Measurements from ENCODE around the gene SREK1IP1.
"Not testable (repeated sequence)": the region's sequence is repeated elsewhere in the genome, so short reads cannot be mapped to it uniquely, and the experiment has no call there.

Gene SREK1IP1

DNA sequence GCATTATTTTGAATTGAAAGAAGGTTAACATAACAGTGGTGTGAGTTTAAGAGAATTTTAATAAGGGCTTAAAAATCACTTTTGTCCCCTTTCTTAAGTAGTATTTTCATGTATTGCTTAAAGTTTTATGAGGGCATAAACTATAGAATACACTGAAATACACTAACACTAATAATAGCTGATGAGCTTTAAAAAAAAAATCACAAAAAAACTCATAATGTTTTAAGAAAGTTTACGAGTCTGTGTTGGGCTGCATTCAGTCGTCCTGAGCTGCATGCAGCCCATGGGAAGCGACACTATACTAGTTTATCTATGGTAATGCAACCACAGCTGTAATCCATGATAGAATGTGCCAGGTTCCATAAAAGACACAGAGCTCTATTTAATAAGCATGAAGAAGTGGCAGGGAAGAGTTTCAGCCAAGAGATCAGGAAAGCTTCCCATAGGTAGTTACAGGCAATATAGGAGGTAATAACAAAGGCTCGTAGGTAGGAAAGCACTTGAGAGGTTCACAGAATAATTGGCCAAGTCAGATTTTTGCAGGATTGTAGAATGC is 4.5 kb downstream of the SREK1IP1 start:
- no peak for DNase-seq

DNA sequence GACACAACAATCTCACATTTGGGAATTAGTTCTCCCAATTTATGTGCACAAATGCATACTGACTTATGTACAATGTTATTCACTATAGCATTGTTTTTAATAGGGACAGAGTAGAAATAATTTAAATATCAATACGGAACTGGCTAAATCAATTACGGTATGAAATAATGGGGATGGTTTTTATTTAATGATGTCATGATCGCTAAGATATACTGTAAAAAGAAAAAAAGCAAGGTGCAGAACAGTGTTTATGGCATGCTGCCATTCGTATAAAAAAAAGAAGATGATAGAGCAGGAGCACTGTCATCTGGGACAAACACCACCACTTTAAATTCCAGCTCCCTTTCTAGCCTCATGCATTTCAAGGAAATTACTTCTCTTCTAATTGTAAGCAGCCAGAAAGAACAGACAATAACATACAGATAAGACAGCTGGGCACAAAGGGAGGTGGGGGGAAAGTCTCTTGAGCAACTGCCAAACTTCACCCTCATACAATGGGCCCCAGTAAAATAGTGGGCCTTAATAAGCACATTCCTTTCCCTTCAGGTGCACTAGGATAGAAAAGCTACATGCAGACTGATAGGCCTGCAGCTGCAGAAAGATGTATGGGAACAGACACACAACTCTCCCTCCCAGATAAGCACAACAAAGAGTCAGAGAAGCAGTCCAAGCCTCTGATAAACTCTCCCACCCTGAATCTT is 8.4 kb downstream of the SREK1IP1 start:
- no peak for DNase-seq

DNA sequence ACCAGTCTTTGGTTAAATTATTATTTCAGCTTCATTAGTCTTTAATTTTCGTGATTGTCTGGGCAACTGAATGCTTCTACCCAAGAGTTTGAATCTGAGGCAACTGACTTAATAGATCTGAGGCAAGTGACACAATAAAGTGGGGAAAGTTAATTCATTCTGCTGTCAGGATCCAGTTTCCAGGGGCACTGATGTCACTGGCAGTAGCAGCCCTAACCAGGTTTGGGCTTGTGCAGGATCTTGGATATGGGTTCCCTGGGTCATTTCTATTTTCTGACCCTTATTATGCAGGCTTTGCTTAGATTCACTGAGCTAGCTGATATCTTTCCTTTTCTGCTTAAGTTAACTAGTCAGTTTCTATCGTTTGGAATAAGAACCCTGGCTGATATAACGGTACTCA is 9.6 kb downstream of the SREK1IP1 start:
- no peak for DNase-seq

GRCh38 chr5:64754066-64754465 is 14.4 kb downstream of the SREK1IP1 start:
- DNase-seq: no peak

DNA sequence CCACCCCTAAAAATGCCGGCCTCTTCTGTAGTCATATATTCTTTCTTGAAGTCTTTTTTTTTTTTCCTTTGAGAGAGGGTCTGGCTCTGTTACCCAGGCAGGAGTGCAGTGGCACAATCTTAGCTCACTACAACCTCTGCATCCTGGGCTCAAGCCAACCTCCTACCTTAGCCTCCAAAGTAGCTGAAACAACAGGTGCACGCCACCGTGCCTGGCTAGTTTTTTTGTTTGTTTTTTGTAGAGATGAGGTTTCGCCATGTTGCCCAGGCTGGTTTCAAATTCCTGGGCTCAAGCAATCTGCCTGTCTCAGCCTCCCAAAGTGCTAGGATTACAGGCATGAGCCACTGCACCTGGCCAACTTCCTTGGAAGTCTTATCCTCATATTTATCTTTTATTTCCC is 19.1 kb downstream of the SREK1IP1 start:
- no peak for DNase-seq

DNA sequence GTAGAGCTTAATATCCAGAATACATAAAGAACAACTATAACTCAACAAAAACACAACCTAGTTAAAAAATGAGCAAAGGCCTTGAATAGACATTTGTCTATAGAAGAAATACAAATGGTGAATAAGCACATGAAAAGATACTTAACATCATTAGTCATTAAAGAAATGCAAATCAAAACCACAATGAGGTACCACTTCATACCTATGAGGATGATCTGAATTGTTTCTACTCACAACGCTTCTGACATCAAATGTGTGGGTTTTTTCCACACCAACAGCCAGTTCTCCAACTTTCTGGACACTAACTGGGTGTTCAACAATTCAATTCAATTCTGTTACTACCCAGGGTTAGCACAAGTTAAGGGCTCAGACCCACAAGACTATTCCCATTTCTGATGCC is 22.0 kb downstream of the SREK1IP1 start:
- no peak for DNase-seq

GRCh38 chr5:64744914-64745313 is 23.6 kb downstream of the SREK1IP1 start:
- no peak for DNase-seq

GRCh38 chr5:64742821-64743220 is 25.7 kb downstream of the SREK1IP1 start:
- DNase-seq: no peak

DNA sequence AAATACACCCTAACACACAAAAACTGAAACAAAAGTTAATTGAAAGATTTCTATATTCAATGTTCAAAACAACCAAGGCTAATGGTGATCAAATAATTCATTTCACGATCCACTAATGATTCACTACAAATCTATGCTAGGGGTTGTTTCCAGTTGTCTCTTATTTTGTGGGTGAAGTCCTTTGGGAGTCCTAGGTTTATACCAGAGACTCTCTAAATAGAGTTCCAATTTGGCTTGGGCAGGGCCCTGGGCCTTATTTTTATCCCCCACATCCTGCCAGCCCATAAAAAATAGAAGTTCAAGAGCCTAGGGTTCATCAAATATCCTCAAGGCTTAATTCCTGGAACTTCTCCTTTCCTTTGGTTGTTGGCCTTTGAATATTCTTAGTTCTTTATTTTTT is 26.1 kb downstream of the SREK1IP1 start:
- DNase-seq: no peak

DNA sequence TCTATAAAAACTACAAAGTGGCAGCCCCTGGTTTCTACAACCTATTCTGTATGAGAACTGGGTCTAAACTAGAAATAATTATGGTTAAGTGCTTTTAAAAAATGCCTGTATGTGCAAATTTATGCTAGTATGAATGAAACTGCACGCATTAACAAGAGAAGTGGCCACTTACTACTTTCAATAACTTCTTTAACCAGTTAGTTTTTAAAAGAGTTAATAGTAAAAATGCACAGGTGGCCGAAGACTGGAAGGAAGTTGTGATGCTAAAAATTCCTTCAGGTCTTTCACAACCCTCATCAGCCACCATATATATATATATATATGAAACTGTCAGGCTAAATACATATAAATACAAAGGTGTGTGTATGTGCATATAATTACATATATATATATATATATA is 41.3 kb downstream of the SREK1IP1 start:
- no peak for DNase-seq

- DNase-seq: no peak
These were observed 45.9 kb downstream of the SREK1IP1 start for GRCh38 chr5:64722588-64722987.

DNA sequence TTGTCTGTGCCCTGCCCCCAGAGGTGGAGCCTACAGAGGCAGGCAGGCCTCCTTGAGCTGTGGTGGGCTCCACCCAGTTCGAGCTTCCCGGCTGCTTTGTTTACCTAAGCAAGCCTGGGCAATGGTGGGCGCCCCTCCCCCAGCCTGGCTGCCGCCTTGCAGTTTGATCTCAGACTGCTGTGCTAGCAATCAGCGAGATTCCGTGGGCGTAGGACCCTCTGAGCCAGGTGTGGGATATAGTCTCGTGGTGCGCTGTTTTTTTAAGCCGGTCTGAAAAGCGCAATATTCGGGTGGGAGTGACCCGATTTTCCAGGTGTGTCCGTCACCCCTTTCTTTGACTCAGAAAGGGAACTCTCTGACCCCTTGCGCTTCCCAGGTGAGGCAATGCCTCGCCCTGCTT is 54.0 kb downstream of the SREK1IP1 start:
- not testable (repeated sequence) for DNase-seq

DNA sequence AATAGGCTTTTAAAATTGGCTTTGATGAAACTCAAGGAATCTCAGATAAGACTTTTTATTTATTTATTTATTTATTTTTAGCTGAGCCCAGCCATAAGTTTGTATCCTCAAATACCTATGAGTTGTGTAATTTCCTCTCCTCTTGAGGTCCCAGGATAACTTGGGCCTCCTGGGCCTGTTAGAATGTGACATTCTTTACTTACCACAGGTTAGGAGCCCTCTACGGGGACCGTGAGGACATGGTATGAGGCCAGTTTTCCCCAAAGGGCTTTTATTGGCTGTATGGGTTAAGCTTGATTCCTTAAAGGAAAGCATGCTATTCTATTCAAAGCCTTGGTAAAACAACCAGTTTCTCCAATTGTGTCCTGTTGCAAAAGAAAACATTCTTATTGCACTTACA is 61.3 kb downstream of the SREK1IP1 start:
- no peak for DNase-seq

DNA sequence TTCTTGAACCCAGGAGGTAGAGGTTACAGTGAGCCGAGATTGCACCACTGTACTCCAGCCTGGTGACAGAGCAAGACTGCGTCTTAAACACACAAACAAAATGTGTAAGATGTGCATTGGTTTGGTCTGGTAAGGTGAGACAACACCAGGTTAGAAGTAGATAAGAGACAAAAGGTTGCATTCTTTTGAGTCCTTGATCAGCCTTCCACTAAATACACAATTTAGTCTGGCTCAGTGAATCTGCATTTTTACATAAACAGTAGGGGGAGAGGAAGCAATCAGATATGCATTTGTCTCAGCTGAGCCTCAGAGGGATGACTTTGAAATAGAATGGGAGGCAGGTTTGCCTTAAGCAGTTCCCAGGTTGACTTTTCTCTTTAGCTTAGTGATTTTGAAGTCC is 62.4 kb downstream of the SREK1IP1 start:
- not testable (repeated sequence) for DNase-seq

DNA sequence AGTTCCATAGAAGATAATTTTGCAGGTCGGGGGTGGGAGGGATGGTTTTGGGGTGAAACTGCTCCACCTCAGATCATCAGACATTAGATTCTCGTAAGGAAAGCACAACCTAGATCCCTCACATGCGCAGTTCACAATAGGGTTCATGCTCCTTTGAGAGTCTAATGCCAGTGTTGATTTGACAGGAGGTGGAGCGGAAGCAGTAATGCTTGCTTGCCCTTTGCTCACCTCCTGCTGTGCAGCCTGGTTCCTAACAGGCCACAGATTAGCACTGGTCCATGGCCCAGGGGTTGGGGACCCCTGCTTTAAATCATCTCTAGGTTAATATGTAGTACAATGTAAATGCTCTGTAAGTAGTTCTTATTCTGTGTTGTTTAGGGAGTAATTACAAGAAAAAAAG is 67.7 kb downstream of the SREK1IP1 start:
- DNase-seq: no peak

DNA sequence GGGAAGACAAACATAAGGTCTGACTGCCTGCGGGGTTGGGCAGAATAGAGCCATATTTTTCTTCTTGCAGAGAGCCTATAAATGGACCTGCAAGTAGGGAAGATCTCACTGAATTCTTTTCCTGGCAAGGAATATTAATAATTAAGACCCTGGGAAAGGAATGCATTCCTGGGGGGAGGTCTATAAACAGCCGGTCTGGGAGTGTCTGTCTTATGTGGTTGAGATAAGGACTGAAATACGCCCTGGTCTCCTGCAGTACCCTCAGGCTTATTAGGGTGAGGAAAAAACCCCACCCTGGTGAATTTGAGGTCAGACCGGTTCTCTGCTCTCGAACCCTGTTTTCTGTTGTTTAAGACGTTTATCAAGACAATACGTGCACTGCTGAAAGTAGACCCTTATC is 72.1 kb downstream of the SREK1IP1 start:
- DNase-seq: not testable (repeated sequence)

- no peak for DNase-seq
These were observed 74.9 kb downstream of the SREK1IP1 start for GRCh38 chr5:64693636-64694035.

GRCh38 chr5:64691291-64691690 is 77.2 kb downstream of the SREK1IP1 start:
- DNase-seq: no peak

GRCh38 chr5:64690417-64691151 is 77.9 kb downstream of the SREK1IP1 start, which contains the start of gene SHISAL2B:
TSS of gene SHISAL2B (plus strand) at chr5:64690503. CDS start at chr5:64690624, 121 bp downstream.
- DNase-seq: no peak

DNA sequence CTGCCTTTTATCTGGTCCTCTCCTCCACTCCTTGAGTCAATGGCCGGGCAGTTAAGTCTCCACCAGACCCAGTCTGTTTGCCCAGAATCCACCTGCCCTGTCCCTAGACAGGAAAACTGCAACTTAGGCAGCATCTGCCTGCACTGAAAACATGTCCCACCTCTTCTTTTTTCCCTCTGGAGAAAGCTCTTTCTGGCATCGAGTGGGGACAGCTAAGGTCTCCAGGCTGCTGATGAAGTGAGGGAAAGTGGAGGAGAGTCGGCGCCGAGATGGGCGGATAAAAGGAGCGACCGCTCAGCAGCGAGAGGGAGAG is 78.4 kb downstream of the SREK1IP1 start:
- DNase-seq: no peak

GRCh38 chr5:64688965-64689364 is 79.5 kb downstream of the SREK1IP1 start:
- DNase-seq: no peak

- DNase-seq: no peak
These were observed 80.1 kb downstream of the SREK1IP1 start for GRCh38 chr5:64688391-64688790.

GRCh38 chr5:64685866-64686265 is 82.6 kb downstream of the SREK1IP1 start:
- DNase-seq: no peak

GRCh38 chr5:64682608-64683007 is 85.9 kb downstream of the SREK1IP1 start:
- DNase-seq: no peak

All from activated CD4-positive, alpha-beta T cell treated with anti-CD3 and anti-CD28 coated beads for 48 hours (primary cell).